Epithelial cell of esophagus (primary cell): ENCODE measurements around the gene IQSEC1.

Experiments used
- DNase-seq: peaks from one replicate; pipeline ENCODE4 v3.0.0; 2010; ENCODE audit warnings: low read depth
- H3K4me3 ChIP-seq: 2 replicates; pipeline ENCODE4 v1.5.1; 2011; ENCODE audit warnings: mild to moderate bottlenecking, low read length, control low read depth
- CTCF ChIP-seq: IDR thresholded peaks from 2 replicates; pipeline ENCODE4 v1.5.1; 2011; ENCODE audit warnings: low read depth, mild to moderate bottlenecking, low read length, control low read depth, inconsistent platforms; ENCODE audit not compliant: insufficient read depth; ENCODE audit errors: missing control alignments

IQSEC1 gene

GRCh38 chr3:13034861-13035260, 38.4 kb downstream of the IQSEC1 start:
- H3K4me3 ChIP-seq: no peak overlapping the region
- no peak for TF ChIP-seq CTCF
- DNase-seq: no peak

GRCh38 chr3:13034109-13034800, 39.0 kb downstream of the IQSEC1 start:
- no peak for TF ChIP-seq CTCF
- DNase-seq: no peak
- H3K4me3 ChIP-seq: no peak overlapping the region

GRCh38 chr3:13032206-13032605, 41.0 kb downstream of the IQSEC1 start:
- TF ChIP-seq CTCF: no peak
- no peak for DNase-seq

GRCh38 chr3:13031621-13032020, 41.6 kb downstream of the IQSEC1 start:
- TF ChIP-seq CTCF: no peak
- H3K4me3 ChIP-seq: no peak overlapping the region
- DNase-seq: no peak

More at GRCh38 chr3:13032206-13032605, 41.0 kb downstream of the IQSEC1 start:
- H3K4me3 ChIP-seq: no peak overlapping the region

GRCh38 chr3:13030684-13031083, 42.5 kb downstream of the IQSEC1 start:
- no peak for DNase-seq
- H3K4me3 ChIP-seq: no peak overlapping the region
- TF ChIP-seq CTCF: no peak

- DNase-seq: no peak
- no peak for TF ChIP-seq CTCF
- no peak overlapping the region for H3K4me3 ChIP-seq
Observed at GRCh38 chr3:13028010-13028821, 45.0 kb downstream of the IQSEC1 start.

GRCh38 chr3:13027154-13027553, 46.1 kb downstream of the IQSEC1 start:
- no peak for DNase-seq
- no peak for TF ChIP-seq CTCF

More at GRCh38 chr3:13027154-13027553, 46.1 kb downstream of the IQSEC1 start:
- H3K4me3 ChIP-seq: no peak overlapping the region
